GM19238 (cell line): ENCODE results near the gene PCSK2.

Experiments used
- DNase-seq: peaks from one replicate; pipeline ENCODE4 v3.0.0; 2011; ENCODE audit warnings: low spot score; ENCODE audit not compliant: insufficient read length

The PCSK2 gene

GRCh38 chr20:17530153-17530552 is 303.3 kb downstream of the PCSK2 start:
- DNase-seq = no peak

- DNase-seq = no peak
Observed at GRCh38 chr20:17530716-17531664, 304.1 kb downstream of the PCSK2 start, which contains the start of gene BFSP1. Gene BFSP1 (minus strand): TSS chr20:17531379. CDS start chr20:17531329, 50 bp downstream.

DNA sequence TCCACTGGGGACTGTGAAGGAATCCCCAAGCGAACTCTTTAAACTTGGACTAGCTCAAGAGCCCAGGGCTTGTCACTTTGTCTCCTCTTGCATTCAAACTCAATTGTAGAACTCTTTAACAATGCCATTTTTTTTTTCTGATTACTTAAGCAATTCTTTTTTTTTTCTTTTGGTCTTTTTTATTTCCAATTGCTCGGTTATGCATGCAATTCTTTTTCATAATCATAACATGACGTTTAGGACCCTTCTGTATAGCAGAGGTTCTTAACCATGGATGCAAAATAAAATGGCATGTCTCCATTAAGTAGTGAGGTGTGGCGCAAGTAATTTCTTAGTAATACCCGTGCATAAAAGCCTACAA is 304.8 kb downstream of the PCSK2 start:
- no peak for DNase-seq

- DNase-seq = no peak
Observed at GRCh38 chr20:17533396-17533795, 306.6 kb downstream of the PCSK2 start.

GRCh38 chr20:17534077-17534476 is 307.2 kb downstream of the PCSK2 start:
- no peak for DNase-seq
